SK-N-SH treated with all-trans-retinoic acid at 6 μM for 48 hours (cell line): ENCODE data around the gene ATP5PF.

ENCODE experiments used
- ATAC-seq: fragments of 200-7000 bp; cut with Tn5 transposase; 3 replicates; pipeline ENCODE4 v1.9.1; 2020; ENCODE audit warnings: mild to moderate bottlenecking, moderate library complexity
- ARNTL ChIP-seq: fragments of 450-650 bp; formaldehyde crosslinking; IDR thresholded peaks from 2 replicates; pipeline ENCODE4 v1.5.0; 2020; ENCODE audit warnings: low read depth, mild to moderate bottlenecking, moderate library complexity, borderline replicate concordance
- CSDC2 ChIP-seq: fragments of 250-450 bp; sonication (Bioruptor Pico); IDR thresholded peaks from 2 replicates; pipeline ENCODE4 v1.5.0; 2020; ENCODE audit warnings: mild to moderate bottlenecking, moderate library complexity
- CSRNP3 ChIP-seq: fragments of 250-450 bp; sonication (Bioruptor Pico); IDR thresholded peaks from 2 replicates; pipeline ENCODE4 v1.5.1; 2021; ENCODE audit warnings: mild to moderate bottlenecking, moderate library complexity
- ESRRG ChIP-seq: fragments of 250-450 bp; sonication (Bioruptor Pico); IDR thresholded peaks from 2 replicates; pipeline ENCODE4 v1.6.1; 2021; ENCODE audit warnings: mild to moderate bottlenecking
- GLIS3 ChIP-seq: fragments of 250-450 bp; sonication (Bioruptor Pico); IDR thresholded peaks from 2 replicates; pipeline ENCODE4 v1.5.0; 2020; ENCODE audit warnings: mild to moderate bottlenecking, moderate library complexity
- ISL1 ChIP-seq: fragments of 250-450 bp; sonication (Bioruptor Pico); IDR thresholded peaks from 2 replicates; pipeline ENCODE4 v2.1.2; 2022; ENCODE audit warnings: mild to moderate bottlenecking, moderate library complexity
- PATZ1 ChIP-seq: fragments of 250-450 bp; sonication (Bioruptor Pico); IDR thresholded peaks from 2 replicates; pipeline ENCODE4 v1.8.0; 2020; ENCODE audit warnings: mild to moderate bottlenecking, moderate library complexity, borderline replicate concordance
- PPARA ChIP-seq: fragments of 250-450 bp; sonication (Bioruptor Pico); IDR thresholded peaks from 2 replicates; pipeline ENCODE4 v1.5.0; 2020; ENCODE audit warnings: mild to moderate bottlenecking, borderline replicate concordance
- RARB ChIP-seq: fragments of 250-450 bp; sonication (Bioruptor Pico); IDR thresholded peaks from 2 replicates; pipeline ENCODE4 v1.8.0; 2021; ENCODE audit warnings: mild to moderate bottlenecking, moderate library complexity
- SNAI2 ChIP-seq: fragments of 250-450 bp; sonication (Bioruptor Pico); IDR thresholded peaks from 2 replicates; pipeline ENCODE4 v1.5.0; 2020; ENCODE audit warnings: mild to moderate bottlenecking, moderate library complexity
- TCF4 ChIP-seq: fragments of 250-450 bp; sonication (Bioruptor Pico); IDR thresholded peaks from 2 replicates; pipeline ENCODE4 v1.8.0; 2021; ENCODE audit warnings: mild to moderate bottlenecking, moderate library complexity, borderline replicate concordance
- TOX ChIP-seq: fragments of 250-450 bp; sonication (Bioruptor Pico); IDR thresholded peaks from 2 replicates; pipeline ENCODE4 v1.8.0; 2021; ENCODE audit warnings: mild to moderate bottlenecking, moderate library complexity, borderline replicate concordance
- TSHZ2 ChIP-seq: fragments of 250-450 bp; sonication (Bioruptor Pico); IDR thresholded peaks from 2 replicates; pipeline ENCODE4 v1.5.0; 2020; ENCODE audit warnings: mild to moderate bottlenecking, moderate library complexity
- ZFP3 ChIP-seq: fragments of 250-450 bp; sonication (Bioruptor Pico); IDR thresholded peaks from 2 replicates; pipeline ENCODE4 v1.5.0; 2020; ENCODE audit warnings: mild to moderate bottlenecking, moderate library complexity
- ZFP30 ChIP-seq: fragments of 450-650 bp; formaldehyde crosslinking; IDR thresholded peaks from 2 replicates; pipeline ENCODE4 v1.5.0; 2022; ENCODE audit warnings: mild to moderate bottlenecking, moderate library complexity
- ZNF565 ChIP-seq: fragments of 450-650 bp; formaldehyde crosslinking; conservative IDR thresholded peaks from 2 replicates; pipeline ENCODE4 v1.5.0; 2020; ENCODE audit warnings: low read depth, mild to moderate bottlenecking, moderate library complexity
- ZNF70 ChIP-seq: fragments of 450-650 bp; formaldehyde crosslinking; IDR thresholded peaks from 2 replicates; pipeline ENCODE4 v1.5.0; 2020; ENCODE audit warnings: mild to moderate bottlenecking, moderate library complexity
- ZNF8 ChIP-seq: fragments of 450-650 bp; formaldehyde crosslinking; IDR thresholded peaks from 2 replicates; pipeline ENCODE4 v1.5.0; 2020; ENCODE audit warnings: mild to moderate bottlenecking, moderate library complexity

The ATP5PF gene

GRCh38 chr21:25689226-25689625 lies 45.5 kb downstream of the ATP5PF start (continued):
- TF ChIP-seq CSRNP3 (CRISPR knock-in tag), result no peak
- no peak for TF ChIP-seq TSHZ2
- TF ChIP-seq ZNF70 (CRISPR knock-in tag), result no peak
- TF ChIP-seq GLIS3, result no peak

- no peak for ATAC-seq
These were observed 46.2 kb downstream of the ATP5PF start for GRCh38 chr21:25688275-25689155.

GRCh38 chr21:25687787-25688186 lies 46.9 kb downstream of the ATP5PF start:
- no peak for ATAC-seq
- no peak for TF ChIP-seq ZNF8 (CRISPR knock-in tag)
- no peak for TF ChIP-seq ISL1 (CRISPR knock-in tag)
- TF ChIP-seq ZFP3 (CRISPR knock-in tag), result no peak
- no peak for TF ChIP-seq ESRRG (CRISPR knock-in tag)
- TF ChIP-seq ZNF565, result no peak
- TF ChIP-seq GLIS3, result no peak
- no peak for TF ChIP-seq ARNTL (CRISPR knock-in tag)
- no peak for TF ChIP-seq SNAI2 (CRISPR knock-in tag)
- TF ChIP-seq PATZ1 (CRISPR knock-in tag), result no peak
- TF ChIP-seq RARB (CRISPR knock-in tag), result no peak
- TF ChIP-seq PPARA (CRISPR knock-in tag), result no peak
- TF ChIP-seq TCF4 (CRISPR knock-in tag), result no peak
- TF ChIP-seq, all 23 proteins: peak for 0

More at GRCh38 chr21:25688275-25689155, 46.2 kb downstream of the ATP5PF start:
- no peak for TF ChIP-seq ZNF70 (CRISPR knock-in tag)
- TF ChIP-seq TOX, result no peak
- TF ChIP-seq ARNTL (CRISPR knock-in tag), result no peak

- ATAC-seq, result no peak
- TF ChIP-seq CSRNP3 (CRISPR knock-in tag) (no peak), TOX (no peak), ARNTL (CRISPR knock-in tag) (no peak), ESRRG (CRISPR knock-in tag) (no peak), CSDC2 (CRISPR knock-in tag) (no peak), ZFP30 (no peak)
These were observed 52.3 kb downstream of the ATP5PF start for GRCh38 chr21:25682382-25682781.

GRCh38 chr21:25676451-25676850 lies 58.3 kb downstream of the ATP5PF start:
- no peak for TF ChIP-seq TSHZ2
- no peak for TF ChIP-seq CSRNP3 (CRISPR knock-in tag)
- TF ChIP-seq ZNF8 (CRISPR knock-in tag), result no peak
- no peak for TF ChIP-seq ZNF565
- TF ChIP-seq, all 23 proteins: peak for 0
- ATAC-seq, result no peak
